Keratinocyte (primary cell): ENCODE measurements around the gene ZNF443. TPM values are rescaled to one million over a fixed set of nuclear protein-coding genes. Genes with fewer than 3 reads are reported as not detected.
"Not testable (repeated sequence)": the region's sequence is repeated elsewhere in the genome, so short reads cannot be mapped to it uniquely, and the experiment has no call there.

Experiments
- DNase-seq: peaks from one replicate; pipeline ENCODE4 v3.0.0-alpha.2; 2011; ENCODE audit warnings: low read depth, missing footprints, low spot score
- FAIRE-seq: peaks from 2 replicates; lab custom pipeline; 2011; peaks lifted over from hg19 to GRCh38; lab: Jason Lieb, UNC
- H2AFZ ChIP-seq: 2 replicates; pipeline ENCODE4 v1.6.0; 2012; ENCODE audit warnings: low read length, control low read depth, inconsistent platforms; ENCODE audit not compliant: control insufficient read depth
- H3K27ac ChIP-seq: 2 replicates; pipeline ENCODE4 v1.5.1; 2011; ENCODE audit warnings: low read length; ENCODE audit not compliant: control insufficient read depth, insufficient read depth
- H3K27me3 ChIP-seq: 3 replicates; pipeline ENCODE4 v1.6.0; 2011; ENCODE audit warnings: low read length; ENCODE audit not compliant: control insufficient read depth, insufficient read depth; ENCODE audit errors: extremely low read depth
- H3K36me3 ChIP-seq, 2 experiments: 2 replicates in 1 of 2; 3 replicates in 1 of 2; pipeline ENCODE4 v1.5.1; 2011; ENCODE audit warnings: low read length in 2 of 2, mild to moderate bottlenecking in 1 of 2; ENCODE audit not compliant: control insufficient read depth in 2 of 2, insufficient read depth in 2 of 2; ENCODE audit errors: extremely low read depth in 1 of 2
- H3K4me1 ChIP-seq: 3 replicates; pipeline ENCODE4 v1.5.1; 2011; ENCODE audit warnings: low read length; ENCODE audit not compliant: control insufficient read depth, insufficient read depth; ENCODE audit errors: extremely low read depth
- H3K4me2 ChIP-seq: 3 replicates; pipeline ENCODE4 v1.6.0; 2011; ENCODE audit warnings: low read depth, low read length; ENCODE audit not compliant: control insufficient read depth, insufficient read depth; ENCODE audit errors: extremely low read depth
- H3K4me3 ChIP-seq, 3 experiments: fragments of 200-600 bp in 1 of 3; sonication (generic) in 1 of 3; 2 replicates in 2 of 3; 3 replicates in 1 of 3; pipeline ENCODE4 v1.5.1; 2011 to 2016; ENCODE audit warnings: low read length in 3 of 3, mild to moderate bottlenecking in 3 of 3, control low read depth in 2 of 3, inconsistent platforms in 1 of 3, low read depth in 1 of 3, mixed read lengths in 1 of 3, mixed run types in 1 of 3, moderate library complexity in 1 of 3; ENCODE audit not compliant: control insufficient read depth in 2 of 3, insufficient read depth in 2 of 3; ENCODE audit errors: extremely low read depth in 1 of 3
- H3K79me2 ChIP-seq: 2 replicates; pipeline ENCODE4 v1.6.0; 2012; ENCODE audit warnings: low read length; ENCODE audit not compliant: control insufficient read depth, insufficient read depth
- H3K9ac ChIP-seq: 3 replicates; pipeline ENCODE4 v1.6.0; 2011; ENCODE audit warnings: low read length; ENCODE audit not compliant: control insufficient read depth, insufficient read depth; ENCODE audit errors: extremely low read depth
- H3K9me1 ChIP-seq: 3 replicates; pipeline ENCODE4 v1.6.0; 2011; ENCODE audit warnings: low read length; ENCODE audit not compliant: control insufficient read depth, insufficient read depth; ENCODE audit errors: extremely low read depth
- H3K9me3 ChIP-seq: 2 replicates; pipeline ENCODE4 v1.5.1; 2012; ENCODE audit warnings: low read depth, low read length; ENCODE audit not compliant: control insufficient read depth
- H4K20me1 ChIP-seq: 3 replicates; pipeline ENCODE4 v1.6.0; 2011; ENCODE audit warnings: low read length; ENCODE audit not compliant: control insufficient read depth, insufficient read depth; ENCODE audit errors: extremely low read depth
- EZH2 ChIP-seq: IDR thresholded peaks from one replicate; pipeline ENCODE4 v1.6.1; 2012; ENCODE audit warnings: inconsistent platforms, mild to moderate bottlenecking, low read length, moderate library complexity
- dilution Hi-C: fragments of 300-500 bp; cut with MboI; formaldehyde crosslinking; loops from one replicate; pipeline ENCODE4 v1.7.0; 2020; ENCODE audit warnings: low sequenced_read_pairs; ENCODE audit not compliant: extremely low pct_ligation_motif_present
- polyA minus RNA-seq, 3 experiments: library from RNA; depleted of rRNA, polyadenylated mRNA; stranded (reverse); fragments of >200 nt; gene quantifications; 1 replicate in 1 of 3; 2 replicates in 1 of 3; 3 replicates in 1 of 3; pipeline ENCODE4 v1.2.3, GENCODE V29; 2011
- polyA plus RNA-seq, 5 experiments: library from polyadenylated mRNA; depleted of rRNA in 3 of 5; stranded (reverse) in 3 of 5; stranded (forward) in 1 of 5; unstranded in 1 of 5; fragments of >200 nt; gene quantifications; 1 replicate in 1 of 5; 2 replicates in 3 of 5; 3 replicates in 1 of 5; pipeline versions ENCODE4 v1.2.1 to v1.2.3, GENCODE V29; 2011 to 2012; ENCODE audit warnings: missing spikeins in 2 of 5, low read depth in 1 of 5, low replicate concordance in 1 of 5
- TF ChIP-seq, protein P1 (sequence below), 3 experiments: IDR thresholded peaks in 1 of 3; conservative IDR thresholded peaks in 1 of 3; optimal IDR thresholded peaks in 1 of 3; 2 replicates in 2 of 3; 3 replicates in 1 of 3; pipeline versions ENCODE3 to v1.5.1; 2011; ENCODE audit warnings: low read length in 3 of 3, mild to moderate bottlenecking in 3 of 3, moderate library complexity in 2 of 3, control low read depth in 1 of 3, inconsistent platforms in 1 of 3; ENCODE audit not compliant: insufficient read depth in 2 of 3; ENCODE audit errors: extremely low read depth in 1 of 3

ZNF443 gene
- polyA plus RNA-seq (1.8 to 3.1 TPM (median 2.4 TPM) in 3 replicates), polyA minus RNA-seq (0.46 to 7.4 TPM (median 2.9 TPM) in 3 replicates)
- 0.49 TPM for polyA plus RNA-seq (2011; ENCODE audit: low read depth)
- polyA plus RNA-seq (2011; cell fraction: cytosol; rRNA removed): 0.52 and 1.5 TPM in 2 replicates
- polyA plus RNA-seq (2011; cell fraction: nucleus; rRNA removed): 4.6 and 5.3 TPM in 2 replicates
- polyA plus RNA-seq (2012; ENCODE audit: low replicate concordance): 1.5 and 1.8 TPM in 2 replicates
- 3.3 TPM for polyA minus RNA-seq (2011; cell fraction: cytosol; rRNA and poly(A)+ RNA removed)
- 5.1 and 10.2 TPM in 2 replicates for polyA minus RNA-seq (2011; cell fraction: nucleus; rRNA and poly(A)+ RNA removed)

DNA sequence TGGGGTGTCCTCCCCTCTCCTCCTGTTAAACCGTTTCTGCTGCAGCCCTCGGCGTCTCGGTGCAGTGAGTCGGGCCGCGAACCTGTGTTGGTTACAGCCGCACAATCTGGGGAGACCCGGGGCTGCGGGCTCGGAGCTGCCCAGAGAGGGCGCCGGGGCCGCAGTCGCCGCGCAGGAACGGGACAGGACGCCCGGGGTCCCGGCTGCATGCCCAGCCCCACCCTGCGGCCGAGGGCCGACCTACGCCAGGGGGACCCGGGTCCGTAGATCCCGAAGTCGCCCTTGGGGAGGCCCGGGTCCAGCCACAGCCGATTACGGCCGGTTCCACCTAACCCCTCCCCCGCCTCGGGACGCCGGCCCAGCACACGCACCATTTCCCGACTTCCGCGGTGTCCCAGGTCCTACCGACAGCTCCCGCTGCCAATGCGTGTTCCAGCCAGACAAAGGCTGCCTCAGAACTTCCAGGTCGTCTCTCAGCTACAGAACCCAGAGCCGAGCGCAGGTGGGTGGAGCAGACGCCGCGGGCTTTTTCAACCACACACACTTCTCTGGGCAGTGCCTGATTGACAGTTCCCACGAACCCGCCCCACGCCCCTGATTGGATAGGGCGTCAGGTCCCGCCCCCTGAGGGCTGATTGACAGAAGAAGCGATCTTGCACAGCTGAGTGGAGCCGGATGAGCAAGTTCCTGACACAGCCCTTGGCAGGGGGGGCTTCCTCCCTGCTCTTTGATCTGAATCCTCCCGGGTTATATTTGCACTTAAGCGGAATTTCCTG, at the start of gene ZNF443:
TSS of gene ZNF443 (minus strand) at position 481 of the 776 bp plus-strand sequence. CDS start at position 374, 107 bp downstream.
- Histone ChIP-seq H3K27ac (peak within 1 kb of the TSS; percentile 31), H3K27me3 (no peaks in the 10 kb centered on the region), H3K9me1 (no peaks in the 10 kb centered on the region), H3K4me3 (peak within 1 kb of the TSS; percentile 68 to 78 (median 70)), H3K9ac (peak within 1 kb of the TSS; percentile 74), H2AFZ (peak within 1 kb of the TSS; percentile 88), H4K20me1 (no peaks in the 10 kb centered on the region), H3K9me3 (no peaks in the 10 kb centered on the region), H3K4me2 (peak within 1 kb of the TSS; percentile 80), H3K36me3 (no peaks in the 10 kb centered on the region), H3K79me2 (no peaks in the 10 kb centered on the region), H3K4me1 (no peaks in the 10 kb centered on the region)
- no peak for TF ChIP-seq EZH2
- TF ChIP-seq, protein P1, sequence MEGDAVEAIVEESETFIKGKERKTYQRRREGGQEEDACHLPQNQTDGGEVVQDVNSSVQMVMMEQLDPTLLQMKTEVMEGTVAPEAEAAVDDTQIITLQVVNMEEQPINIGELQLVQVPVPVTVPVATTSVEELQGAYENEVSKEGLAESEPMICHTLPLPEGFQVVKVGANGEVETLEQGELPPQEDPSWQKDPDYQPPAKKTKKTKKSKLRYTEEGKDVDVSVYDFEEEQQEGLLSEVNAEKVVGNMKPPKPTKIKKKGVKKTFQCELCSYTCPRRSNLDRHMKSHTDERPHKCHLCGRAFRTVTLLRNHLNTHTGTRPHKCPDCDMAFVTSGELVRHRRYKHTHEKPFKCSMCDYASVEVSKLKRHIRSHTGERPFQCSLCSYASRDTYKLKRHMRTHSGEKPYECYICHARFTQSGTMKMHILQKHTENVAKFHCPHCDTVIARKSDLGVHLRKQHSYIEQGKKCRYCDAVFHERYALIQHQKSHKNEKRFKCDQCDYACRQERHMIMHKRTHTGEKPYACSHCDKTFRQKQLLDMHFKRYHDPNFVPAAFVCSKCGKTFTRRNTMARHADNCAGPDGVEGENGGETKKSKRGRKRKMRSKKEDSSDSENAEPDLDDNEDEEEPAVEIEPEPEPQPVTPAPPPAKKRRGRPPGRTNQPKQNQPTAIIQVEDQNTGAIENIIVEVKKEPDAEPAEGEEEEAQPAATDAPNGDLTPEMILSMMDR (optimal IDR thresholded peaks at IDR 0.05 in 1 of 3, IDR thresholded peaks at IDR 0.05 in 1 of 3, conservative IDR thresholded peaks at IDR 0.05 in 1 of 3; ENCODE audit: extremely low read depth in 1 of 3, insufficient read depth in 2 of 3, low read length in 3 of 3): no peak
- dilution Hi-C loops: no loop called here
- DNase-seq: peak; percentile 97
- peak; percentile 70 for FAIRE-seq

DNA sequence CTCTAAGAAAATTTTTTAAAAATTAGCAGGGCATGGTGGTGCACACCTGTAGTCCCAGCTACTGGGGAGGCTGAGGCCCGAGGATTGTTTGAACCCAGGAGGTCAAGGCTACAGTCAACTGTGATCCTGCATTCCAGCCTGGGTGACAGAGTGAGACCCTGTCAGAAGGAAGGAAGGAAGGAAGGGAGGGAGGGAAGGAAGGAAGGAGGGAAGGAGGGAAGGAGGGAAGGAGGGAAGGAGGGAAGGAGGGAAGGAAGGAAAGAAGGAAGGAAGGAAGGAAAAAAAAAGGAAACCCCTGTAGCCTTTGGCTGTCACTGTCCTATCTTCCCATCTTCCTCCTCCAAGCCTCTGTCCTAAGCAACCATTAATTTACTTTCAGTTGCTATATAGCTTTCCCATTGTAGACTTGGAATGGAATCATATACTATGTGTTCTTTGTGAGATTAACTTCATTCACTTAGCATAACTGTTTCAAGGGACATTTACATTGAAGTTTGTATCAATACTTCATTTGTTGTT, 45.5 kb upstream of the ZNF443 start:
- H3K9ac ChIP-seq, DNase-seq, FAIRE-seq, H4K20me1 ChIP-seq, H3K9me3 ChIP-seq, H3K4me1 ChIP-seq, H3K27me3 ChIP-seq, dilution Hi-C loops, H3K36me3 ChIP-seq, H3K4me2 ChIP-seq, H2AFZ ChIP-seq, H3K79me2 ChIP-seq, H3K27ac ChIP-seq, H3K9me1 ChIP-seq, H3K4me3 ChIP-seq: not testable (repeated sequence)
